Measurements from ENCODE around the gene GLRX5. TPM values are rescaled to one million over a fixed set of nuclear protein-coding genes. Genes with fewer than 3 reads are reported as not detected.

Gene GLRX5
- polyA plus RNA-seq, 1 experiment: 15.3 TPM

- Histone ChIP-seq H3K27me3 (ENCODE audit: control insufficient read depth, insufficient read depth, low read length) (no peaks in the 10 kb centered on the region), H3K4me3 (ENCODE audit: low read depth, low read length) (no peak overlapping the region), H3K36me3 (ENCODE audit: control insufficient read depth, insufficient read depth, low read length) (no peaks in the 10 kb centered on the region)
- POLR2A ChIA-PET: no interaction called here
- no peak for TF ChIP-seq CTCF (IDR thresholded peaks at IDR 0.05; ENCODE audit: insufficient read depth, low read depth, low read length)
- CTCF ChIA-PET: interaction anchor here (10.6 kb wide), 1 partner anchor 76 kb away, joined by 211 read pairs; no protein-coding TSS in a partner anchor
- DNase-seq (ENCODE audit: low read depth): no peak
Observed at GRCh38 chr14:95522116-95522515, 12.7 kb upstream of the GLRX5 start.

DNA sequence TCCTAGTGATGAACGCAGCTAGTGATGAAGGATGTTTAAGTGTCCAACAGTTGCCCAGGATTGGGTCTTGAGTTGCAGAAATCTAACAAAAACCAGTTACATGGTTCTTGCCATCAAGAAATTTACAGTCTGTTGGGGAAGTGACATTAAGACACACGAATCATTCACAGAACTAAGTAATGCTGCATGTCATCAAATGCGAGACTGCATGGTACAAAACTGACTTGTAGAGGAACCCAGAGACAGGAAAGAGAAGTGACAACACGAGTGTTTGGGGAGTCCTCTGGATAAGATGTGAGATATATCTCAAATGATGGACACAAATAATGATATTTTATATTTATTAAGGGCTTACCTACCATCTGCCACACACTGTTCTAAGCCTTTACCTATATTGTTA, 12.3 kb upstream of the GLRX5 start:
- Histone ChIP-seq H3K36me3 (ENCODE audit: control insufficient read depth, insufficient read depth, low read length) (no peaks in the 10 kb centered on the region), H3K27me3 (ENCODE audit: control insufficient read depth, insufficient read depth, low read length) (no peaks in the 10 kb centered on the region), H3K4me3 (ENCODE audit: low read depth, low read length) (no peak overlapping the region)
- TF ChIP-seq CTCF (IDR thresholded peaks at IDR 0.05; ENCODE audit: insufficient read depth, low read depth, low read length): no peak
- CTCF ChIA-PET: interaction anchor here (1.3 to 10.6 kb wide), 2 partner anchors 76 to 86 kb away, joined by 3 to 211 read pairs; no protein-coding TSS in a partner anchor
- DNase-seq (ENCODE audit: low read depth): no peak
- POLR2A ChIA-PET: no interaction called here

DNA sequence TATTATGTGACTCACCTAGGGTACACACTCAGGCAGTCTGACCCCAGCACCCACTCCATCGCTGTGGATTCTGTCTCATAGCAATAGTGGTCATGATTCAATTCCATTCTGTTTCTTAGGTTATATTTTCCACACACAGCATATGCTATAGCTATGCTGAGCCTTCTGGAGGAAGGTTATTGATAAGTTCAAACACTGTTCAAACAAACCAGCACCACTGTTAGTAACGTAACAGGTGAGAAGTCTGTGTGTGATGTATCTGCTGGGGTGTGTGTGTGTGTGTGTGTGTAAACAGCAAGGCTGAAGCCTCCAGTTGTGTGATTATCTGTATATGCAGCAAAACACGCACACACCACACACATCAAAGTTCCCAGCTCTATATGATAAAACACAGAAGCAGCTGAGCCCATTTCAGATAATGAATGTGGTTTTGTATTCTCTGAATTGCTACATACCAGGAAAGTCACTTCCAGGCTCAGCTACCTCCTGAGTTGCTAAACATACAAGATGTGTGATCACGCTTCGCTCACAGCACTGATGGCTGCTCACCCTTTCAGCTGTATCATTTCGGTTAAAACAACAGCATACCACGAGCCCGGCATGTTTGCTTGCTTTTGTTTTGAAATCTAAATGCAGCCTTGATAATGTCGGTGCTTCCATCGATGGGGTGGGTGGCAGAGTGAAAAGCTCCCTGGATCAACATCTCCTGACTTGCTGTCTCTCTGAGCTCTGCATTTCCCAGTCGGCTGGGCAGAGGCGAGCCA, 11.6 kb upstream of the GLRX5 start:
- TF ChIP-seq CTCF (IDR thresholded peaks at IDR 0.05; ENCODE audit: insufficient read depth, low read depth, low read length): no peak
- Histone ChIP-seq H3K27me3 (ENCODE audit: control insufficient read depth, insufficient read depth, low read length) (no peaks in the 10 kb centered on the region), H3K36me3 (ENCODE audit: control insufficient read depth, insufficient read depth, low read length) (no peaks in the 10 kb centered on the region), H3K4me3 (ENCODE audit: low read depth, low read length) (no peak overlapping the region)
- ChIA-PET POLR2A (no interaction called here), CTCF (interaction anchor here (0.5 to 10.6 kb wide), 3 partner anchors 30 to 87 kb away, joined by 3 to 211 read pairs (median 3); no protein-coding TSS in a partner anchor)
- no peak for DNase-seq (ENCODE audit: low read depth)

- no peak overlapping the region for H3K4me3 ChIP-seq (ENCODE audit: low read depth, low read length)
- ChIA-PET POLR2A (interaction anchor here (0.7 kb wide), 1 partner anchor 8 kb away, joined by 3 read pairs; the partner anchor contains the start of gene SYNE3), CTCF (interaction anchor here (1.3 to 10.6 kb wide), 3 partner anchors 30 to 88 kb away, joined by 3 to 211 read pairs (median 3); no protein-coding TSS in a partner anchor)
- no peaks in the 10 kb centered on the region for H3K36me3 ChIP-seq (ENCODE audit: control insufficient read depth, insufficient read depth, low read length)
- TF ChIP-seq CTCF (IDR thresholded peaks at IDR 0.05; ENCODE audit: insufficient read depth, low read depth, low read length): no peak
- no peaks in the 10 kb centered on the region for H3K27me3 ChIP-seq (ENCODE audit: control insufficient read depth, insufficient read depth, low read length)
- no peak for DNase-seq (ENCODE audit: low read depth)
Observed at GRCh38 chr14:95523815-95524448, 10.9 kb upstream of the GLRX5 start.
